HG02798 (cell line): Measurements from ENCODE around the gene FOXK1.

Source experiments
- ATAC-seq: cut with Tn5 transposase; IDR thresholded peaks from one replicate; pipeline ENCODE4 v1.9.1; 2021; ENCODE audit warnings: mild to moderate bottlenecking; ENCODE audit not compliant: unreplicated experiment, poor library complexity

The FOXK1 gene

GRCh38 chr7:4809091-4809591 lies 127.0 kb downstream of the FOXK1 start:
- no peak for ATAC-seq

- ATAC-seq: no peak
Measured at GRCh38 chr7:4809666-4810065, 127.6 kb downstream of the FOXK1 start.

GRCh38 chr7:4814433-4814832 lies 132.3 kb downstream of the FOXK1 start:
- ATAC-seq: no peak

GRCh38 chr7:4815121-4815520 lies 133.0 kb downstream of the FOXK1 start:
- ATAC-seq: no peak

- no peak for ATAC-seq
Measured at GRCh38 chr7:4815609-4816418, 133.7 kb downstream of the FOXK1 start.

GRCh38 chr7:4816419-4817080 lies 134.5 kb downstream of the FOXK1 start:
- ATAC-seq: no peak

GRCh38 chr7:4817178-4817901 lies 135.2 kb downstream of the FOXK1 start:
- ATAC-seq: no peak

GRCh38 chr7:4818000-4818794 lies 136.1 kb downstream of the FOXK1 start:
- no peak for ATAC-seq

- no peak for ATAC-seq
Measured at GRCh38 chr7:4819560-4820404, 137.7 kb downstream of the FOXK1 start.

- no peak for ATAC-seq
Measured at GRCh38 chr7:4820405-4820966, 138.4 kb downstream of the FOXK1 start.
